Erythroblast (primary cell): ENCODE results near the gene ALG9.

Source experiments
- GATA1 ChIP-seq: IDR thresholded peaks from 2 replicates; pipeline ENCODE4 v1.6.1; 2011; ENCODE audit warnings: low read depth, mild to moderate bottlenecking, control low read depth, low read length, moderate library complexity
- POLR2A ChIP-seq: IDR thresholded peaks from 2 replicates; pipeline ENCODE4 v1.6.1; 2011; ENCODE audit warnings: mild to moderate bottlenecking, low read length

DNA sequence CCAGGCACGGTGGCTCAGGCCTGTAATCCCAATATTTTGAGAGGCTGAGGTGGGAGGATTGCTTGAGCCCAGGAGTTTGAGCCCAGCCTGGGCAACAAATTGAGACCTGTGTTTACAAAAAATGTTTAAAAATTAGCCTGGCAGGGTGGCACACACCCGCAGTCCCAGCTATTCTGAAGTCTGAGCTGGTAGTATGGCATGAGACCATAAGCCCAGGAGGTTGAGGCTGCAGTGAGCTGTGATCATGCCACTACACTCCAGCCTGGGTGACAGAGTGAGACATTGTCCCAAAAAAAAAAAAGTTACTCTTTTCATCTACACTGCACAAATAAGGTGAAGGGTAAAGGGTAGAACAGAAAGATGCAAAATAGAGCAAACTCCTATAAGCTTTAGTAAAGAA is 82.9 kb downstream of the ALG9 start:
- TF ChIP-seq POLR2A (no peak), GATA1 (no peak)
